Measurements from ENCODE around the gene RCOR2.

DNA sequence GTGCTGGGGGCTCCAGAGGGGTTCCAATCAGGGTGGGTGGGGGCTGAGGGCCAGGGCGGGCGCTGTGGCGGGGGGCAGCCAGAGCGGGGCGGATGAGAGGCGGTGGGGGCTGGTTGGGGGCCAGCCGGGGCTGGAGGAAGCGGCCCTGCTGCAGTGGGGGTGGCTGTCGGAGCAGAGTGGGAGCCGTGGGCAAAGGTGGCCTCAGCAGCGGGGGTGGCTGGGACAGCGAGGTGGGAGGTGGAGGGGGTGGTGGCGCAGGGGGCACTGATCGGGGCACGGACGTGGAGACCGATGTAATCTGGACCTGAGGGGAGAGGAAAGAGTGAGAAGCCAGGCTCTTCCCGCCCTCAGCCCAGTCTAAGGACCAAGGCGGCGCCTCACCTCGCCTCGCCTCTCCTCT is 5.1 kb downstream of the RCOR2 start:
- TF ChIP-seq, protein P1, sequence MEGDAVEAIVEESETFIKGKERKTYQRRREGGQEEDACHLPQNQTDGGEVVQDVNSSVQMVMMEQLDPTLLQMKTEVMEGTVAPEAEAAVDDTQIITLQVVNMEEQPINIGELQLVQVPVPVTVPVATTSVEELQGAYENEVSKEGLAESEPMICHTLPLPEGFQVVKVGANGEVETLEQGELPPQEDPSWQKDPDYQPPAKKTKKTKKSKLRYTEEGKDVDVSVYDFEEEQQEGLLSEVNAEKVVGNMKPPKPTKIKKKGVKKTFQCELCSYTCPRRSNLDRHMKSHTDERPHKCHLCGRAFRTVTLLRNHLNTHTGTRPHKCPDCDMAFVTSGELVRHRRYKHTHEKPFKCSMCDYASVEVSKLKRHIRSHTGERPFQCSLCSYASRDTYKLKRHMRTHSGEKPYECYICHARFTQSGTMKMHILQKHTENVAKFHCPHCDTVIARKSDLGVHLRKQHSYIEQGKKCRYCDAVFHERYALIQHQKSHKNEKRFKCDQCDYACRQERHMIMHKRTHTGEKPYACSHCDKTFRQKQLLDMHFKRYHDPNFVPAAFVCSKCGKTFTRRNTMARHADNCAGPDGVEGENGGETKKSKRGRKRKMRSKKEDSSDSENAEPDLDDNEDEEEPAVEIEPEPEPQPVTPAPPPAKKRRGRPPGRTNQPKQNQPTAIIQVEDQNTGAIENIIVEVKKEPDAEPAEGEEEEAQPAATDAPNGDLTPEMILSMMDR (conservative IDR thresholded peaks at IDR 0.05; ENCODE audit: low read depth in 2 of 2) = no peak
- TF ChIP-seq JUNB (IDR thresholded peaks at IDR 0.05; ENCODE audit: unreplicated experiment) (no peak), EZH2 (IDR thresholded peaks at IDR 0.05; ENCODE audit: low read depth, unreplicated experiment) (no peak), POLR2AphosphoS5 (IDR thresholded peaks at IDR 0.05; ENCODE audit: low read depth) (no peak), ZNF114 (CRISPR knock-in tag; IDR thresholded peaks at IDR 0.05) (no peak), CREB1 (CRISPR knock-in tag; IDR thresholded peaks at IDR 0.05; ENCODE audit: low read depth) (no peak), EZH2phosphoT487 (IDR thresholded peaks at IDR 0.05; ENCODE audit: unreplicated experiment) (no peak)
- TF ChIP-seq, protein P2, sequence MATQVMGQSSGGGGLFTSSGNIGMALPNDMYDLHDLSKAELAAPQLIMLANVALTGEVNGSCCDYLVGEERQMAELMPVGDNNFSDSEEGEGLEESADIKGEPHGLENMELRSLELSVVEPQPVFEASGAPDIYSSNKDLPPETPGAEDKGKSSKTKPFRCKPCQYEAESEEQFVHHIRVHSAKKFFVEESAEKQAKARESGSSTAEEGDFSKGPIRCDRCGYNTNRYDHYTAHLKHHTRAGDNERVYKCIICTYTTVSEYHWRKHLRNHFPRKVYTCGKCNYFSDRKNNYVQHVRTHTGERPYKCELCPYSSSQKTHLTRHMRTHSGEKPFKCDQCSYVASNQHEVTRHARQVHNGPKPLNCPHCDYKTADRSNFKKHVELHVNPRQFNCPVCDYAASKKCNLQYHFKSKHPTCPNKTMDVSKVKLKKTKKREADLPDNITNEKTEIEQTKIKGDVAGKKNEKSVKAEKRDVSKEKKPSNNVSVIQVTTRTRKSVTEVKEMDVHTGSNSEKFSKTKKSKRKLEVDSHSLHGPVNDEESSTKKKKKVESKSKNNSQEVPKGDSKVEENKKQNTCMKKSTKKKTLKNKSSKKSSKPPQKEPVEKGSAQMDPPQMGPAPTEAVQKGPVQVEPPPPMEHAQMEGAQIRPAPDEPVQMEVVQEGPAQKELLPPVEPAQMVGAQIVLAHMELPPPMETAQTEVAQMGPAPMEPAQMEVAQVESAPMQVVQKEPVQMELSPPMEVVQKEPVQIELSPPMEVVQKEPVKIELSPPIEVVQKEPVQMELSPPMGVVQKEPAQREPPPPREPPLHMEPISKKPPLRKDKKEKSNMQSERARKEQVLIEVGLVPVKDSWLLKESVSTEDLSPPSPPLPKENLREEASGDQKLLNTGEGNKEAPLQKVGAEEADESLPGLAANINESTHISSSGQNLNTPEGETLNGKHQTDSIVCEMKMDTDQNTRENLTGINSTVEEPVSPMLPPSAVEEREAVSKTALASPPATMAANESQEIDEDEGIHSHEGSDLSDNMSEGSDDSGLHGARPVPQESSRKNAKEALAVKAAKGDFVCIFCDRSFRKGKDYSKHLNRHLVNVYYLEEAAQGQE (IDR thresholded peaks at IDR 0.05; ENCODE audit: unreplicated experiment) = no peak

Data from GM23338 (cell line).